HepG2 (cell line): ENCODE measurements around the gene ERH. TPM values are rescaled to one million over a fixed set of nuclear protein-coding genes. Genes with fewer than 3 reads are reported as not detected.

Experiments used
- ATAC-seq: fragments of 200-7000 bp; cut with Tn5 transposase; 3 replicates; pipeline ENCODE4 v1.9.1; 2020; ENCODE audit warnings: mild to moderate bottlenecking, moderate library complexity
- BruUV-seq: library from RNA; stranded (reverse); fragments of 400-500 nt; replicated peaks from 2 replicates; lab custom pipeline; 2021; lab: Mats Ljungman, UMichigan
- CTCF ChIA-PET: fragments of 300-600 bp; formaldehyde crosslinking; extraction: SDS; loops from one replicate; lab custom pipeline; 2021; ENCODE audit warnings: low total read pairs, inconsistent platforms, low intra/inter-chr PET ratio; lab: Yijun Ruan, JAX
- POLR2A ChIA-PET: fragments of 350-600 bp; sonication (Branson Sonifier 250); formaldehyde crosslinking; loops from one replicate; lab custom pipeline; 2020; ENCODE audit warnings: antibody characterized with exemption, inconsistent platforms; lab: Yijun Ruan, JAX
- DNase-seq: peaks from one replicate; pipeline ENCODE4 v3.0.0-alpha.2; 2015; ENCODE audit warnings: low spot score
- FAIRE-seq: peaks from 3 replicates; lab custom pipeline; 2011; peaks lifted over from hg19 to GRCh38; lab: Jason Lieb, UNC
- H2AFZ ChIP-seq: one replicate; pipeline ENCODE4 v1.6.1; 2011; ENCODE audit warnings: low read length, inconsistent platforms
- H3K27ac ChIP-seq: fragments of 300-600 bp; 3 replicates; pipeline ENCODE4 v1.8.0; 2011; ENCODE audit warnings: mixed run types, mild to moderate bottlenecking, mixed read lengths, low read length, inconsistent platforms; ENCODE audit not compliant: insufficient read depth; ENCODE audit errors: extremely low read length
- H3K27me3 ChIP-seq, 2 experiments: fragments of 200-600 bp in 1 of 2; 2 replicates in 1 of 2; 3 replicates in 1 of 2; pipeline versions ENCODE4 v1.6.0 to v1.8.0; 2011; ENCODE audit warnings: low read length in 2 of 2, mild to moderate bottlenecking in 2 of 2, moderate library complexity in 2 of 2, inconsistent platforms in 1 of 2; ENCODE audit not compliant: insufficient read depth in 2 of 2, control insufficient read depth in 1 of 2
- H3K36me3 ChIP-seq, 2 experiments: fragments of 200-600 bp in 1 of 2; replicated peaks in 1 of 2; 2 replicates in 1 of 2; 3 replicates in 1 of 2; pipeline versions ENCODE4 v1.5.1 to v1.8.0; 2011; ENCODE audit warnings: low read length in 2 of 2, inconsistent platforms in 1 of 2; ENCODE audit not compliant: insufficient read depth in 2 of 2, control insufficient read depth in 1 of 2
- H3K4me1 ChIP-seq: 2 replicates; pipeline ENCODE4 v1.5.1; 2012; ENCODE audit warnings: low read length, inconsistent platforms; ENCODE audit not compliant: insufficient read depth
- H3K4me2 ChIP-seq: 2 replicates; pipeline ENCODE4 v1.6.0; 2011; ENCODE audit warnings: low read depth, low read length, inconsistent platforms
- H3K4me3 ChIP-seq, 3 experiments: fragments of 200-600 bp in 1 of 3; sonication (generic), shearing (Covaris generic) in 1 of 3; replicated peaks in 1 of 3; 2 replicates each; pipeline ENCODE4 v1.5.1; 2011 to 2016; ENCODE audit warnings: low read length in 3 of 3, inconsistent platforms in 2 of 3, low read depth in 2 of 3, mild to moderate bottlenecking in 2 of 3, control low read depth in 1 of 3, mixed read lengths in 1 of 3; ENCODE audit not compliant: insufficient read depth in 1 of 3
- H3K79me2 ChIP-seq: one replicate; pipeline ENCODE4 v1.6.1; 2011; ENCODE audit warnings: low read length, inconsistent platforms; ENCODE audit not compliant: insufficient read depth
- H3K9ac ChIP-seq: 2 replicates; pipeline ENCODE4 v1.6.0; 2011; ENCODE audit warnings: mild to moderate bottlenecking, low read depth, low read length, inconsistent platforms; ENCODE audit not compliant: insufficient read depth
- H3K9me3 ChIP-seq: 2 replicates; pipeline ENCODE4 v1.5.1; 2012; ENCODE audit warnings: mild to moderate bottlenecking, low read length
- H4K20me1 ChIP-seq: 2 replicates; pipeline ENCODE4 v1.6.0; 2011; ENCODE audit warnings: inconsistent platforms, mild to moderate bottlenecking, low read length, moderate library complexity; ENCODE audit not compliant: insufficient read depth
- BORCS8-MEF2B ChIP-seq: sonication (generic); formaldehyde crosslinking; IDR thresholded peaks from 2 replicates; pipeline ENCODE4 v1.8.0; 2022; ENCODE audit warnings: mild to moderate bottlenecking, missing genetic modification reagents
- FOXK1 ChIP-seq: sonication (generic); formaldehyde crosslinking; IDR thresholded peaks from 2 replicates; pipeline ENCODE4 v1.4.0; 2020; ENCODE audit warnings: low read depth, missing genetic modification reagents, borderline replicate concordance
- GLI4 ChIP-seq: sonication (generic); formaldehyde crosslinking; IDR thresholded peaks from 2 replicates; pipeline ENCODE4 v1.5.1; 2020; ENCODE audit warnings: missing genetic modification reagents, mild to moderate bottlenecking, moderate library complexity, borderline replicate concordance
- NFIB ChIP-seq: sonication (generic); formaldehyde crosslinking; IDR thresholded peaks from 2 replicates; pipeline ENCODE4 v1.9.0; 2021; ENCODE audit warnings: missing genetic modification reagents, mild to moderate bottlenecking, borderline replicate concordance
- SMARCE1 ChIP-seq: fragments of 450-650 bp; IDR thresholded peaks from 2 replicates; pipeline ENCODE4 v1.6.1; 2017; ENCODE audit warnings: borderline replicate concordance
- YEATS2 ChIP-seq: sonication (generic); formaldehyde crosslinking; IDR thresholded peaks from 2 replicates; pipeline ENCODE4 v1.4.0; 2020; ENCODE audit warnings: missing genetic modification reagents, borderline replicate concordance
- ZFP36 ChIP-seq: fragments of 150-350 bp; IDR thresholded peaks from 2 replicates; pipeline ENCODE4 v1.6.1; 2018; ENCODE audit warnings: borderline replicate concordance, low read length, low read depth; ENCODE audit not compliant: partially characterized antibody
- ZFP41 ChIP-seq: sonication (generic); formaldehyde crosslinking; IDR thresholded peaks from 2 replicates; pipeline ENCODE4 v1.4.0; 2020; ENCODE audit warnings: mild to moderate bottlenecking, missing genetic modification reagents, borderline replicate concordance
- ZNF615 ChIP-seq: sonication (generic); formaldehyde crosslinking; IDR thresholded peaks from 2 replicates; pipeline ENCODE4 v1.5.0; 2020; ENCODE audit warnings: mild to moderate bottlenecking, missing genetic modification reagents, borderline replicate concordance
- ZNF713 ChIP-seq: sonication (generic); formaldehyde crosslinking; IDR thresholded peaks from 2 replicates; pipeline ENCODE4 v1.4.0; 2020; ENCODE audit warnings: mild to moderate bottlenecking, missing genetic modification reagents
- ZNF749 ChIP-seq: sonication (generic); formaldehyde crosslinking; IDR thresholded peaks from 2 replicates; pipeline ENCODE4 v1.8.0; 2022; ENCODE audit warnings: mild to moderate bottlenecking, missing genetic modification reagents, moderate library complexity, borderline replicate concordance
- ZNF879 ChIP-seq: sonication (generic); formaldehyde crosslinking; IDR thresholded peaks from 2 replicates; pipeline ENCODE4 v1.8.1; 2023; ENCODE audit warnings: missing genetic modification reagents
- WGBS: methylation state at CpG from one replicate; pipeline ENCODE4 v1.1.6; 2017; ENCODE audit warnings: low lambda C conversion rate; 5-methylcytosine and 5-hydroxymethylcytosine counted together
- in situ Hi-C: cut with HindIII; loops from 2 replicates; pipeline ENCODE4 v1.10.0; 2017; ENCODE audit warnings: low pct_unique_long_range_greater_than_20kb; ENCODE audit not compliant: extremely low pct_ligation_motif_present
- intact Hi-C: fragments of 100-400 bp; cut with micrococcal nuclease; formaldehyde crosslinking; loops from one replicate; pipeline ENCODE4 v1.10.0; 2022; ENCODE audit not compliant: unreplicated experiment
- polyA plus RNA-seq, 8 experiments: library from polyadenylated mRNA; depleted of rRNA in 3 of 8; stranded (reverse) in 7 of 8; unstranded in 1 of 8; fragments of >200 nt; fragmentation: Illumina TruSeq in 4 of 8; extraction: Trizol in 4 of 8; gene quantifications; 2 replicates each; pipeline versions ENCODE4 v1.2.1 to v1.2.3, GENCODE V29; 2011 to 2016; ENCODE audit warnings: low read depth in 4 of 8, missing spikeins in 1 of 8, mixed read lengths in 1 of 8; ENCODE audit not compliant: insufficient read depth in 1 of 8
- total RNA-seq, 5 experiments: library from RNA; depleted of rRNA; stranded (reverse); fragments of >200 nt; fragmentation: Illumina TruSeq; extraction: Trizol; gene quantifications; 2 replicates each; pipeline ENCODE4 v1.2.3, GENCODE V29; 2016; ENCODE audit warnings: low read depth in 1 of 5
- TF ChIP-seq, protein P1 (sequence below): sonication (generic); formaldehyde crosslinking; IDR thresholded peaks from 2 replicates; pipeline ENCODE4 v1.9.0; 2022; ENCODE audit warnings: missing genetic modification reagents, mild to moderate bottlenecking, borderline replicate concordance
- TF ChIP-seq, protein P2 (sequence below): sonication (generic); formaldehyde crosslinking; IDR thresholded peaks from 2 replicates; pipeline ENCODE4 v1.5.0; 2020; ENCODE audit warnings: mild to moderate bottlenecking, missing genetic modification reagents
- TF ChIP-seq, protein P3 (sequence below): sonication (generic); formaldehyde crosslinking; IDR thresholded peaks from 2 replicates; pipeline ENCODE4 v1.4.0; 2020; ENCODE audit warnings: missing genetic modification reagents

The ERH gene
- total and polyA plus RNA-seq, 2 of the 13 experiments (the other 11 are each of a cell fraction or from before 2014, with no cell fraction given), result 105 to 341 TPM

DNA sequence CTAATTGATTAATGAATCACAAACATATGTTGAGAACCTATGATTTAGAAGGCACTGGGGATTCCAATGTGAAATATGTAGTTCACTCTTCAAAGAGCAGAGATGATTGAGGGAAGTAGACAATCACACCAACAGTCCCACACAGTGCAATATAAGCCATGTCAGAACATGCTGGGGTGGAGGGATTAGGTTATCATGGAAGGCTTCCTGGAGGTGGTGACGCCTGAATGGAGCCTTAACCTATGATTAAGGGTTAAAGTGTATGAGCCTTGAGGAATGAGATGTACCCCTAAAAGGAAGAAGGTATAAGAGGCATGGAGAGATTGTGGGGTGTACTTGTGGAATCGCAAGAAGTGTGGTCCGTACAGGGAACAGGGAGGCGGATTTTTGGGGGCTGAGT lies 31.3 kb downstream of the ERH start:
- ChIA-PET CTCF (no interaction called here), POLR2A (no interaction called here)
- no peaks in the 10 kb centered on the region for H3K9me3 ChIP-seq
- DNase-seq, result no peak
- H3K9ac ChIP-seq, result no peak overlapping the region
- WGBS, result 98% methylated on average over 4 of the region's 4 CpGs
- no peak overlapping the region for H3K27ac ChIP-seq
- no peaks in the 10 kb centered on the region for H3K36me3 ChIP-seq
- H2AFZ ChIP-seq, result no peak overlapping the region
- intact Hi-C loops, result no loop called here
- no peaks in the 10 kb centered on the region for H4K20me1 ChIP-seq
- peak; percentile 38 for TF ChIP-seq ZFP36
- TF ChIP-seq, protein P1, sequence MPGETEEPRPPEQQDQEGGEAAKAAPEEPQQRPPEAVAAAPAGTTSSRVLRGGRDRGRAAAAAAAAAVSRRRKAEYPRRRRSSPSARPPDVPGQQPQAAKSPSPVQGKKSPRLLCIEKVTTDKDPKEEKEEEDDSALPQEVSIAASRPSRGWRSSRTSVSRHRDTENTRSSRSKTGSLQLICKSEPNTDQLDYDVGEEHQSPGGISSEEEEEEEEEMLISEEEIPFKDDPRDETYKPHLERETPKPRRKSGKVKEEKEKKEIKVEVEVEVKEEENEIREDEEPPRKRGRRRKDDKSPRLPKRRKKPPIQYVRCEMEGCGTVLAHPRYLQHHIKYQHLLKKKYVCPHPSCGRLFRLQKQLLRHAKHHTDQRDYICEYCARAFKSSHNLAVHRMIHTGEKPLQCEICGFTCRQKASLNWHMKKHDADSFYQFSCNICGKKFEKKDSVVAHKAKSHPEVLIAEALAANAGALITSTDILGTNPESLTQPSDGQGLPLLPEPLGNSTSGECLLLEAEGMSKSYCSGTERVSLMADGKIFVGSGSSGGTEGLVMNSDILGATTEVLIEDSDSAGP, result no peak
- H3K4me3 ChIP-seq, result no peak overlapping the region
- FAIRE-seq, result no peak
- ATAC-seq, result no peak
- H3K79me2 ChIP-seq, result no peaks in the 10 kb centered on the region
- no peaks in the 10 kb centered on the region for H3K4me1 ChIP-seq
- H3K4me2 ChIP-seq, result no peak overlapping the region
- BruUV-seq, result no TSS peak
- H3K27me3 ChIP-seq, result no peaks in the 10 kb centered on the region
- in situ Hi-C loops, result no loop called here

- WGBS, result 78% methylated on average over 3 of the region's 3 CpGs
- no peak for FAIRE-seq
- no TSS peak for BruUV-seq
- no peaks in the 10 kb centered on the region for H3K27me3 ChIP-seq
- ChIA-PET POLR2A (no interaction called here), CTCF (no interaction called here)
- H2AFZ ChIP-seq, result no peak overlapping the region
- no peaks in the 10 kb centered on the region for H3K79me2 ChIP-seq
- no peaks in the 10 kb centered on the region for H4K20me1 ChIP-seq
- no peak for DNase-seq
- no peak overlapping the region for H3K9ac ChIP-seq
- no peaks in the 10 kb centered on the region for H3K4me1 ChIP-seq
- no peak overlapping the region for H3K4me3 ChIP-seq
- no peak for ATAC-seq
- H3K27ac ChIP-seq, result no peak overlapping the region
- H3K4me2 ChIP-seq, result no peak overlapping the region
- no peaks in the 10 kb centered on the region for H3K36me3 ChIP-seq
- intact Hi-C loops (no loop called here), in situ Hi-C loops (no loop called here)
- no peaks in the 10 kb centered on the region for H3K9me3 ChIP-seq
- TF ChIP-seq BORCS8-MEF2B (CRISPR knock-in tag), result no peak
- no peak for TF ChIP-seq ZNF615 (CRISPR knock-in tag)
- TF ChIP-seq NFIB, result no peak
- TF ChIP-seq ZNF713 (CRISPR knock-in tag), result no peak
- TF ChIP-seq ZNF879 (CRISPR knock-in tag), result no peak
- no peak for TF ChIP-seq ZFP41 (CRISPR knock-in tag)
- TF ChIP-seq, protein P2, sequence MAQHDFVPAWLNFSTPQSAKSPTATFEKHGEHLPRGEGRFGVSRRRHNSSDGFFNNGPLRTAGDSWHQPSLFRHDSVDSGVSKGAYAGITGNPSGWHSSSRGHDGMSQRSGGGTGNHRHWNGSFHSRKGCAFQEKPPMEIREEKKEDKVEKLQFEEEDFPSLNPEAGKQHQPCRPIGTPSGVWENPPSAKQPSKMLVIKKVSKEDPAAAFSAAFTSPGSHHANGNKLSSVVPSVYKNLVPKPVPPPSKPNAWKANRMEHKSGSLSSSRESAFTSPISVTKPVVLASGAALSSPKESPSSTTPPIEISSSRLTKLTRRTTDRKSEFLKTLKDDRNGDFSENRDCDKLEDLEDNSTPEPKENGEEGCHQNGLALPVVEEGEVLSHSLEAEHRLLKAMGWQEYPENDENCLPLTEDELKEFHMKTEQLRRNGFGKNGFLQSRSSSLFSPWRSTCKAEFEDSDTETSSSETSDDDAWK (CRISPR knock-in tag), result no peak
- TF ChIP-seq FOXK1 (CRISPR knock-in tag), result no peak
- TF ChIP-seq, protein P3, sequence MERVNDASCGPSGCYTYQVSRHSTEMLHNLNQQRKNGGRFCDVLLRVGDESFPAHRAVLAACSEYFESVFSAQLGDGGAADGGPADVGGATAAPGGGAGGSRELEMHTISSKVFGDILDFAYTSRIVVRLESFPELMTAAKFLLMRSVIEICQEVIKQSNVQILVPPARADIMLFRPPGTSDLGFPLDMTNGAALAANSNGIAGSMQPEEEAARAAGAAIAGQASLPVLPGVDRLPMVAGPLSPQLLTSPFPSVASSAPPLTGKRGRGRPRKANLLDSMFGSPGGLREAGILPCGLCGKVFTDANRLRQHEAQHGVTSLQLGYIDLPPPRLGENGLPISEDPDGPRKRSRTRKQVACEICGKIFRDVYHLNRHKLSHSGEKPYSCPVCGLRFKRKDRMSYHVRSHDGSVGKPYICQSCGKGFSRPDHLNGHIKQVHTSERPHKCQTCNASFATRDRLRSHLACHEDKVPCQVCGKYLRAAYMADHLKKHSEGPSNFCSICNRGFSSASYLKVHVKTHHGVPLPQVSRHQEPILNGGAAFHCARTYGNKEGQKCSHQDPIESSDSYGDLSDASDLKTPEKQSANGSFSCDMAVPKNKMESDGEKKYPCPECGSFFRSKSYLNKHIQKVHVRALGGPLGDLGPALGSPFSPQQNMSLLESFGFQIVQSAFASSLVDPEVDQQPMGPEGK (CRISPR knock-in tag), result no peak
- no peak for TF ChIP-seq SMARCE1
- TF ChIP-seq ZNF749 (CRISPR knock-in tag), result no peak
- TF ChIP-seq YEATS2 (CRISPR knock-in tag), result no peak
- TF ChIP-seq GLI4 (CRISPR knock-in tag), result no peak
Measured at GRCh38 chr14:69366069-69366468, 32.0 kb downstream of the ERH start.
